PFSK-1 (cell line): ENCODE data around the gene MYBBP1A.

Experiments
- POLR2AphosphoS5 ChIP-seq: IDR thresholded peaks from 2 replicates; pipeline ENCODE4 v1.6.1; 2012; ENCODE audit warnings: low read depth, mild to moderate bottlenecking, control low read depth, low read length, moderate library complexity
- REST ChIP-seq, 2 experiments: IDR thresholded peaks; 2 replicates each; pipeline versions ENCODE4 v1.6.1 to v1.8.0; 2011 to 2012; ENCODE audit warnings: low read depth in 2 of 2, low read length in 2 of 2, control low read depth in 1 of 2, inconsistent platforms in 1 of 2, mild to moderate bottlenecking in 1 of 2, moderate library complexity in 1 of 2; ENCODE audit not compliant: insufficient read depth in 1 of 2
- SIN3A ChIP-seq: IDR thresholded peaks from 2 replicates; pipeline ENCODE4 v1.6.1; 2012; ENCODE audit warnings: mild to moderate bottlenecking, low read length, moderate library complexity, borderline replicate concordance; ENCODE audit not compliant: insufficient read depth
- TAF1 ChIP-seq: IDR thresholded peaks from 2 replicates; pipeline ENCODE4 v1.6.1; 2012; ENCODE audit warnings: low read length, control low read depth, borderline replicate concordance; ENCODE audit not compliant: insufficient read depth

- no peak for TF ChIP-seq TAF1
- TF ChIP-seq REST (IDR thresholded peaks at IDR 0.05; ENCODE audit: insufficient read depth in 1 of 2, low read depth in 2 of 2, low read length in 2 of 2), result no peak
- TF ChIP-seq POLR2AphosphoS5, result no peak
- no peak for TF ChIP-seq SIN3A
These were observed 31.2 kb downstream of the MYBBP1A start for GRCh38 chr17:4523946-4524345.
